GM23338 (cell line): ENCODE data around the gene SLIT1. TPM values are rescaled to one million over a fixed set of nuclear protein-coding genes. Genes with fewer than 3 reads are reported as not detected.

Source experiments
- ATAC-seq: fragments of 200-7000 bp; cut with Tn5 transposase; 3 replicates; pipeline ENCODE4 v1.9.1; 2020
- DNase-seq: peaks from one replicate; pipeline ENCODE4 v3.0.0-alpha.2; 2015; ENCODE audit warnings: low spot score
- H2AFZ ChIP-seq: fragments of 200-600 bp; sonication (generic); 2 replicates; pipeline ENCODE4 v1.8.0; 2016; ENCODE audit warnings: antibody characterized with exemption, mild to moderate bottlenecking, moderate library complexity
- H3F3A ChIP-seq: fragments of 200-600 bp; sonication (generic); replicated peaks from 2 replicates; pipeline ENCODE4 v1.8.0; 2017; ENCODE audit warnings: antibody characterized with exemption, mixed run types, low read depth
- H3K27ac ChIP-seq: fragments of 200-600 bp; sonication (generic); 2 replicates; pipeline ENCODE4 v1.6.1; 2016; ENCODE audit warnings: low read depth
- H3K27me3 ChIP-seq: fragments of 200-600 bp; sonication (generic); 2 replicates; pipeline ENCODE4 v1.8.0; 2016; ENCODE audit warnings: mild to moderate bottlenecking, mixed run types, moderate library complexity; ENCODE audit not compliant: insufficient read depth
- H3K36me3 ChIP-seq: fragments of 200-600 bp; sonication (generic); 2 replicates; pipeline ENCODE4 v1.8.0; 2016; ENCODE audit warnings: mild to moderate bottlenecking; ENCODE audit not compliant: insufficient read depth
- H3K4me1 ChIP-seq: fragments of 200-600 bp; sonication (generic); 2 replicates; pipeline ENCODE4 v1.8.0; 2016; ENCODE audit warnings: mild to moderate bottlenecking, moderate library complexity; ENCODE audit not compliant: insufficient read depth
- H3K4me2 ChIP-seq: fragments of 200-600 bp; sonication (generic); 2 replicates; pipeline ENCODE4 v1.7.1; 2017; ENCODE audit warnings: mixed run types
- H3K4me3 ChIP-seq: fragments of 200-600 bp; sonication (generic); 2 replicates; pipeline ENCODE4 v1.6.1; 2016; ENCODE audit warnings: mixed run types
- H3K79me2 ChIP-seq: fragments of 200-600 bp; sonication (generic); replicated peaks from 2 replicates; pipeline ENCODE4 v1.8.0; 2017; ENCODE audit warnings: mild to moderate bottlenecking; ENCODE audit not compliant: insufficient read depth
- H3K9me2 ChIP-seq: fragments of 200-600 bp; sonication (generic); 2 replicates; pipeline ENCODE4 v1.8.0; 2017; ENCODE audit not compliant: insufficient read depth
- H4K20me1 ChIP-seq: fragments of 200-600 bp; sonication (generic); replicated peaks from 2 replicates; pipeline ENCODE4 v1.8.0; 2017; ENCODE audit warnings: mild to moderate bottlenecking; ENCODE audit not compliant: insufficient read depth
- H3K27ac Mint-ChIP-seq: 2 replicates; pipeline ENCODE4 v1.8.0; 2020; ENCODE audit warnings: inconsistent platforms, mild to moderate bottlenecking, moderate library complexity, mixed read lengths
- H3K27me3 Mint-ChIP-seq: 3 replicates; pipeline ENCODE4 v1.8.0; 2022; ENCODE audit warnings: low read depth, mild to moderate bottlenecking, moderate library complexity, mixed read lengths, inconsistent platforms; ENCODE audit not compliant: insufficient read depth, poor library complexity
- H3K36me3 Mint-ChIP-seq: 3 replicates; pipeline ENCODE4 v1.8.0; 2021; ENCODE audit warnings: low read depth, mild to moderate bottlenecking, inconsistent platforms, moderate library complexity, mixed read lengths
- H3K4me1 Mint-ChIP-seq: 3 replicates; pipeline ENCODE4 v1.8.0; 2020; ENCODE audit warnings: mild to moderate bottlenecking, inconsistent platforms, mixed read lengths
- H3K4me3 Mint-ChIP-seq: 3 replicates; pipeline ENCODE4 v1.8.0; 2021; ENCODE audit warnings: moderate library complexity, mild to moderate bottlenecking, inconsistent platforms, mixed read lengths
- H3K9me3 Mint-ChIP-seq: 3 replicates; pipeline ENCODE4 v1.8.0; 2020; ENCODE audit warnings: moderate library complexity, mild to moderate bottlenecking, inconsistent platforms, mixed read lengths
- CREB1 ChIP-seq: fragments of 250-450 bp; sonication (Bioruptor Pico); IDR thresholded peaks from 2 replicates; pipeline ENCODE4 v1.5.0; 2020; ENCODE audit warnings: low read depth, mild to moderate bottlenecking, moderate library complexity
- CTCF ChIP-seq, 2 experiments: fragments of 200-600 bp in 1 of 2; sonication (generic) in 1 of 2; conservative IDR thresholded peaks; 2 replicates each; pipeline versions ENCODE4 v1.5.1 to v1.6.1; 2016 to 2017; ENCODE audit warnings: antibody characterized with exemption in 2 of 2, low read depth in 2 of 2, mild to moderate bottlenecking in 2 of 2, moderate library complexity in 1 of 2
- ETS1 ChIP-seq: IDR thresholded peaks from 2 replicates; pipeline ENCODE4 v1.6.1; 2016; ENCODE audit warnings: antibody characterized with exemption
- EZH2 ChIP-seq: fragments of 200-600 bp; sonication (generic); IDR thresholded peaks from one replicate; pipeline ENCODE4 v1.8.0; 2017; ENCODE audit warnings: antibody characterized with exemption, mild to moderate bottlenecking, low read depth; ENCODE audit not compliant: unreplicated experiment
- EZH2phosphoT487 ChIP-seq: fragments of 200-600 bp; sonication (generic); IDR thresholded peaks from one replicate; pipeline ENCODE4 v1.8.1; 2018; ENCODE audit warnings: antibody characterized with exemption; ENCODE audit not compliant: unreplicated experiment
- JUNB ChIP-seq: IDR thresholded peaks from one replicate; pipeline ENCODE4 v1.6.1; 2016; ENCODE audit warnings: antibody characterized with exemption; ENCODE audit not compliant: unreplicated experiment
- NANOG ChIP-seq: IDR thresholded peaks from 2 replicates; pipeline ENCODE4 v1.6.1; 2016; ENCODE audit warnings: antibody characterized with exemption, borderline replicate concordance
- POLR2AphosphoS5 ChIP-seq: IDR thresholded peaks from 2 replicates; pipeline ENCODE4 v1.6.1; 2016; ENCODE audit warnings: antibody characterized with exemption, low read depth
- REST ChIP-seq: IDR thresholded peaks from one replicate; pipeline ENCODE4 v1.6.1; 2018; ENCODE audit warnings: antibody characterized with exemption; ENCODE audit not compliant: unreplicated experiment
- STAT1 ChIP-seq: IDR thresholded peaks from one replicate; pipeline ENCODE4 v1.6.1; 2016; ENCODE audit warnings: antibody characterized with exemption; ENCODE audit not compliant: unreplicated experiment
- ZNF114 ChIP-seq: fragments of 250-450 bp; sonication (Bioruptor Pico); IDR thresholded peaks from 2 replicates; pipeline ENCODE4 v1.5.0; 2020; ENCODE audit warnings: mild to moderate bottlenecking, moderate library complexity
- ZNF331 ChIP-seq: fragments of 250-450 bp; sonication (Bioruptor Pico); IDR thresholded peaks from 2 replicates; pipeline ENCODE4 v1.5.0; 2020; ENCODE audit warnings: low read depth, mild to moderate bottlenecking, moderate library complexity
- ZNF462 ChIP-seq: fragments of 250-450 bp; sonication (Bioruptor Pico); IDR thresholded peaks from 2 replicates; pipeline ENCODE4 v1.5.0; 2020; ENCODE audit warnings: mild to moderate bottlenecking, moderate library complexity
- polyA plus RNA-seq: library from polyadenylated mRNA; unstranded; fragments of >200 nt; fragmentation: Nextera tagmentation; extraction: Ambion mirVana; gene quantifications from 2 replicates; pipeline ENCODE4 v1.2.1, GENCODE V29; 2016
- total RNA-seq: library from RNA; depleted of rRNA; stranded (reverse); fragments of >200 nt; shearing (Covaris generic); gene quantifications from 2 replicates; pipeline ENCODE4 v1.2.3, GENCODE V29; 2014

Gene SLIT1
- total and polyA plus RNA-seq, 2 experiments from 2014 or later = 0.76 to 1.7 TPM

GRCh38 chr10:97034301-97034700, 151.5 kb downstream of the SLIT1 start:
- Histone ChIP-seq H3K27me3 (no peaks in the 10 kb centered on the region), H3K9me2 (no peaks in the 10 kb centered on the region), H4K20me1 (no peaks in the 10 kb centered on the region), H3K36me3 (no peaks in the 10 kb centered on the region), H3K27ac (no peak overlapping the region), H3K4me1 (peaks cover 17% of the 10 kb centered on the region), H2AFZ (no peak overlapping the region), H3K4me3 (no peak overlapping the region), H3K4me2 (no peak overlapping the region), H3F3A (no peaks in the 10 kb centered on the region), H3K79me2 (no peaks in the 10 kb centered on the region)
- TF ChIP-seq REST (no peak), STAT1 (no peak), CTCF (conservative IDR thresholded peaks at IDR 0.05; ENCODE audit: low read depth in 2 of 2) (no peak), JUNB (no peak), ZNF462 (CRISPR knock-in tag) (no peak), ZNF331 (no peak), NANOG (no peak), CREB1 (CRISPR knock-in tag) (no peak), ETS1 (no peak), POLR2AphosphoS5 (no peak), EZH2phosphoT487 (no peak), ZNF114 (CRISPR knock-in tag) (no peak), EZH2 (no peak)
- Mint-ChIP-seq H3K4me3 (no peak overlapping the region), H3K27ac (no peak overlapping the region), H3K27me3 (peaks cover 16% of the 10 kb centered on the region), H3K36me3 (no peaks in the 10 kb centered on the region; the same call in 2 of the 3 replicates), H3K4me1 (peaks cover 42% of the 10 kb centered on the region), H3K9me3 (no peaks in the 10 kb centered on the region)
- DNase-seq (no peak), ATAC-seq (no peak)
